ENCODE data around the gene STK25.

STK25 gene

DNA sequence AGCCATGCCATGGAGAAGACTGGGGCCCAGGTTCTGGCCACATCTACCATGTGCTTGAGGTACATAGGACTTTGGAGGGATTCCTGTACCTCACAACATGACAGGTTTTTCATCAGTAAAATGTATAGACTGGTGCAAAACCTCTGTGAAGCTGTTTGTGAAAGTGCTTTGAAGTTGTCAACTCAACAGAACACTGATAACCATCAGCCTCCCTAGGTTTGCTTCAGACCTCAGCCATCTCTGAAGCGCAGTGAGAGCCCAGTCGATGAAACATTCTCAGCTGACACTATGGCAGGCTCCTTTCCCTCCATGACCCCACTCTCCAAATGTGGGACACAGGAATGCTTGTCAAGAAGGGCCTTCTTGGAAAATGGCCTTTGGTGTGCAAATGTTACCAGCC is 38.6 kb downstream of the STK25 start (continued):
- TF ChIP-seq ZNF518A (tag by site-specific recombination; conservative IDR thresholded peaks at IDR 0.05; ENCODE audit: low read depth), result no peak
- no peak for TF ChIP-seq REPIN1 (tag by site-specific recombination; IDR thresholded peaks at IDR 0.05; ENCODE audit: low read depth)
- TF ChIP-seq PRDM6 (tag by site-specific recombination; IDR thresholded peaks at IDR 0.05), result no peak
- TF ChIP-seq ZNF626 (tag by site-specific recombination; IDR thresholded peaks at IDR 0.05), result no peak
- TF ChIP-seq, protein P1, sequence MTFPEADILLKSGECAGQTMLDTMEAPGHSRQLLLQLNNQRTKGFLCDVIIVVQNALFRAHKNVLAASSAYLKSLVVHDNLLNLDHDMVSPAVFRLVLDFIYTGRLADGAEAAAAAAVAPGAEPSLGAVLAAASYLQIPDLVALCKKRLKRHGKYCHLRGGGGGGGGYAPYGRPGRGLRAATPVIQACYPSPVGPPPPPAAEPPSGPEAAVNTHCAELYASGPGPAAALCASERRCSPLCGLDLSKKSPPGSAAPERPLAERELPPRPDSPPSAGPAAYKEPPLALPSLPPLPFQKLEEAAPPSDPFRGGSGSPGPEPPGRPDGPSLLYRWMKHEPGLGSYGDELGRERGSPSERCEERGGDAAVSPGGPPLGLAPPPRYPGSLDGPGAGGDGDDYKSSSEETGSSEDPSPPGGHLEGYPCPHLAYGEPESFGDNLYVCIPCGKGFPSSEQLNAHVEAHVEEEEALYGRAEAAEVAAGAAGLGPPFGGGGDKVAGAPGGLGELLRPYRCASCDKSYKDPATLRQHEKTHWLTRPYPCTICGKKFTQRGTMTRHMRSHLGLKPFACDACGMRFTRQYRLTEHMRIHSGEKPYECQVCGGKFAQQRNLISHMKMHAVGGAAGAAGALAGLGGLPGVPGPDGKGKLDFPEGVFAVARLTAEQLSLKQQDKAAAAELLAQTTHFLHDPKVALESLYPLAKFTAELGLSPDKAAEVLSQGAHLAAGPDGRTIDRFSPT (tag by site-specific recombination; IDR thresholded peaks at IDR 0.05), result no peak
- TF ChIP-seq ZNF138 (tag by site-specific recombination; IDR thresholded peaks at IDR 0.05; ENCODE audit: borderline replicate concordance), result no peak
- no peak for TF ChIP-seq ZNF544 (tag by site-specific recombination; IDR thresholded peaks at IDR 0.05)
- TF ChIP-seq REST (tag by site-specific recombination; IDR thresholded peaks at IDR 0.05), result no peak
- no peak for TF ChIP-seq ZFHX2 (tag by site-specific recombination; conservative IDR thresholded peaks at IDR 0.05)
- no peak for TF ChIP-seq ZBTB20 (tag by site-specific recombination; IDR thresholded peaks at IDR 0.05)
- TF ChIP-seq SCRT1 (tag by site-specific recombination; IDR thresholded peaks at IDR 0.05; ENCODE audit: borderline replicate concordance), result no peak

GRCh38 chr2:241468476-241468781 is 40.0 kb downstream of the STK25 start:
- H3K27ac ChIP-seq (ENCODE audit: extremely low read depth, low read depth, low read length), result no peak overlapping the region
- ChIA-PET CTCF (no interaction called here), POLR2A (no interaction called here)
- no peaks in the 10 kb centered on the region for H3K9me3 ChIP-seq (ENCODE audit: control insufficient read depth, insufficient read depth, low read depth, low read length)
- no peaks in the 10 kb centered on the region for H3K4me1 ChIP-seq (ENCODE audit: control insufficient read depth, insufficient read depth, low read length)
- no peak overlapping the region for H3K4me3 ChIP-seq (ENCODE audit: low read depth, low read length)
- peaks cover 0 to 20% of the 10 kb centered on the region in 2 experiments; a peak in 1 of 3 replicates for H3K36me3 ChIP-seq (ENCODE audit: control insufficient read depth in 2 of 2, insufficient read depth in 1 of 2, low read length in 2 of 2)
- TF ChIP-seq ZNF843 (tag by site-specific recombination; IDR thresholded peaks at IDR 0.05) (no peak), OSR2 (tag by site-specific recombination; IDR thresholded peaks at IDR 0.05) (no peak), ZNF645 (tag by site-specific recombination; IDR thresholded peaks at IDR 0.05) (no peak), ZNF621 (tag by site-specific recombination; IDR thresholded peaks at IDR 0.05) (no peak), ZSCAN23 (tag by site-specific recombination; IDR thresholded peaks at IDR 0.05) (no peak), ZNF335 (tag by site-specific recombination; conservative IDR thresholded peaks at IDR 0.05) (no peak), ZBTB44 (tag by site-specific recombination; IDR thresholded peaks at IDR 0.05) (no peak), ZNF639 (tag by site-specific recombination; IDR thresholded peaks at IDR 0.05) (no peak), ZNF133 (tag by site-specific recombination; IDR thresholded peaks at IDR 0.05) (no peak)
